Karpas-422 (cell line): ENCODE data around the gene MGLL. TPM values are rescaled to one million over a fixed set of nuclear protein-coding genes. Genes with fewer than 3 reads are reported as not detected.

Experiments
- DNase-seq: peaks from one replicate; pipeline ENCODE4 v3.0.0-alpha.2; 2015
- H2AFZ ChIP-seq: fragments of 200-600 bp; sonication (generic); 2 replicates; pipeline ENCODE4 v1.6.1; 2014; ENCODE audit warnings: antibody characterized with exemption, low read length, mixed read lengths
- H3K27ac ChIP-seq: fragments of 200-600 bp; sonication (generic); 2 replicates; pipeline ENCODE4 v1.5.1; 2014; ENCODE audit warnings: mild to moderate bottlenecking, low read length, moderate library complexity
- H3K27me3 ChIP-seq: fragments of 200-600 bp; sonication (generic); 2 replicates; pipeline ENCODE4 v1.6.1; 2014; ENCODE audit warnings: low read length, mixed read lengths
- H3K36me3 ChIP-seq: fragments of 200-600 bp; sonication (generic); 2 replicates; pipeline ENCODE4 v1.6.1; 2014; ENCODE audit warnings: low read length, mixed read lengths; ENCODE audit not compliant: insufficient read depth
- H3K4me1 ChIP-seq: fragments of 200-600 bp; sonication (generic); 2 replicates; pipeline ENCODE4 v1.6.1; 2014; ENCODE audit warnings: mild to moderate bottlenecking, low read length, mixed read lengths
- H3K4me2 ChIP-seq: fragments of 200-600 bp; sonication (generic); 2 replicates; pipeline ENCODE4 v1.6.1; 2014; ENCODE audit warnings: low read length, low read depth, mild to moderate bottlenecking; ENCODE audit not compliant: poor library complexity, severe bottlenecking
- H3K4me3 ChIP-seq: fragments of 200-600 bp; sonication (generic); 2 replicates; pipeline ENCODE4 v1.5.1; 2014; ENCODE audit warnings: mild to moderate bottlenecking, antibody characterized with exemption, low read length, mixed read lengths
- H3K79me2 ChIP-seq: fragments of 200-600 bp; sonication (generic); 2 replicates; pipeline ENCODE4 v1.6.1; 2014; ENCODE audit warnings: mild to moderate bottlenecking, low read length, mixed read lengths
- H3K9ac ChIP-seq: fragments of 200-600 bp; sonication (generic); 2 replicates; pipeline ENCODE4 v1.6.0; 2014; ENCODE audit warnings: low read length
- H3K9me2 ChIP-seq: fragments of 200-600 bp; sonication (generic), shearing (Covaris generic); replicated peaks from 2 replicates; pipeline ENCODE4 v1.6.0; 2014; ENCODE audit warnings: mild to moderate bottlenecking, low read length, moderate library complexity; ENCODE audit not compliant: insufficient read depth
- H3K9me3 ChIP-seq: fragments of 300-700, 200-600 bp; sonication (generic); 2 replicates; pipeline ENCODE4 v1.6.1; 2014; ENCODE audit warnings: low read length, mixed read lengths
- H4K20me1 ChIP-seq: fragments of 200-600 bp; sonication (generic); 2 replicates; pipeline ENCODE4 v1.6.1; 2014; ENCODE audit warnings: mild to moderate bottlenecking, antibody characterized with exemption, low read length, low read depth; ENCODE audit not compliant: insufficient read depth
- total RNA-seq: library from RNA; depleted of rRNA; stranded (reverse); fragments of >200 nt; shearing (Covaris generic); gene quantifications from 2 replicates; pipeline ENCODE4 v1.2.3, GENCODE V29; 2014; ENCODE audit warnings: low replicate concordance

The MGLL gene
- total RNA-seq, 1 experiment from 2014 or later, result 58.0 TPM

DNA sequence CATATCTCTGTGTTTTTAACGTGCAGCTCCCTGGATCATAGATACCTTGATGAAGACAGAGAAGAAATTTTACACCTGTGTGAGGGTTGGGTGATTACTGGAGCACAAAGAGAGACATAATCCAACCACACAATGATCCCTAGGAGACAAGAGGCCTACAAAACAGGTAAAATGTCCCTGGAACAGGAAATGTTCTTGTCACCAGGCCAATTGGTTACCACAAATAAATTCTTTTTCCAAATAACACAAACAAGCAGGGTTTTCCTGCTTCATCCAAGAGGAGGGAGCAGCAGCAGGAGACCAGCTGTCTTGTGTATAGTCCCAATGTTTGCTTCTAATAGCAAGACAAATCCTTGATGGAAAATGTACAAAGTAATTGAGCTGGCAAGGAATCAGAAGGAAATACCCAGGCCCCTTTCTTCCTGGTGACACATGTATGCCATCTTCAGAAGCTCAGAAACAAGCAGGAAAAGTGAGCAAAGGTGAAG is 1.4 kb downstream of the MGLL start:
- H4K20me1 ChIP-seq, result no peaks in the 10 kb centered on the region
- no peaks in the 10 kb centered on the region for H3K9me3 ChIP-seq
- H3K4me2 ChIP-seq, result peak overlapping the region; percentile 82
- H3K79me2 ChIP-seq, result peaks cover 4% of the 10 kb centered on the region; the same call in 1 of the 2 replicates
- H3K9me2 ChIP-seq, result no peaks in the 10 kb centered on the region
- H3K9ac ChIP-seq, result peak overlapping the region; percentile 77
- peak overlapping the region; percentile 97 for H3K27ac ChIP-seq
- no peak overlapping the region for H2AFZ ChIP-seq
- peaks cover 24% of the 10 kb centered on the region for H3K36me3 ChIP-seq
- no peaks in the 10 kb centered on the region for H3K27me3 ChIP-seq
- H3K4me1 ChIP-seq, result peaks cover 76% of the 10 kb centered on the region
- no peak for DNase-seq
- peak overlapping the region; percentile 67 for H3K4me3 ChIP-seq

DNA sequence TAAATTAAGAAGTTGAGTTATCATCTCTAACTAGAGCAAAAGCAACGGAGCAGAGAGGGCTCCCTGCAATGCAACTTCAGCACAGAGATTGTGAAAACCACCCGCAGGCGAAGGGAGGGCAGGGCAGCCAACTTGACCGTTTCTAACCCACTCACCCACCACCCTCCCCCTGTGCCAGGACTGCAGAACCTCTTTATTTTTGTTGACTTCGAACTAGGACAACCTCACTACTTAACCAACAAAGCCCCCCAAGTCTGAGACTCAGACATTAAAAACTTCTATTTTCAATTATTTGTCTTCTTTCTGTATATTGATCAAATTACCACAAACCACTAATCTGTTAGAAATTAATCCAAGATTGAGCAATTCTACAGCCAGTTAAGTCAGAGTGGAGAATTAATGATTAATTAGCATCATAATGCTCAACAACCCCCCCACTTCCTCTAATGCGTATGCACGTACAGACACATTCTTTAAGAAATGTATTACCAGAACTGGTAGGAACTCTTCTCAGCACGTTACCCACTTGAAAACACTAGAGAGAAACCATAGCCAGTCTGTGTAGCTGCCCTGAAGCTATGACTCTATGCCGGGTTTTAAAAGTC is 2.0 kb downstream of the MGLL start:
- H3K79me2 ChIP-seq, result peaks cover 4% of the 10 kb centered on the region; the same call in 1 of the 2 replicates
- no peaks in the 10 kb centered on the region for H3K9me3 ChIP-seq
- H2AFZ ChIP-seq, result no peak overlapping the region
- peaks cover 81% of the 10 kb centered on the region for H3K4me1 ChIP-seq
- H3K4me2 ChIP-seq, result peak overlapping the region; percentile 82
- H3K9me2 ChIP-seq, result no peaks in the 10 kb centered on the region
- H3K9ac ChIP-seq, result peak overlapping the region; percentile 77
- peak; percentile 81 for DNase-seq
- peak overlapping the region; percentile 67 for H3K4me3 ChIP-seq
- peaks cover 24% of the 10 kb centered on the region for H3K36me3 ChIP-seq
- H3K27me3 ChIP-seq, result no peaks in the 10 kb centered on the region
- no peaks in the 10 kb centered on the region for H4K20me1 ChIP-seq
- H3K27ac ChIP-seq, result peak overlapping the region; percentile 97

DNA sequence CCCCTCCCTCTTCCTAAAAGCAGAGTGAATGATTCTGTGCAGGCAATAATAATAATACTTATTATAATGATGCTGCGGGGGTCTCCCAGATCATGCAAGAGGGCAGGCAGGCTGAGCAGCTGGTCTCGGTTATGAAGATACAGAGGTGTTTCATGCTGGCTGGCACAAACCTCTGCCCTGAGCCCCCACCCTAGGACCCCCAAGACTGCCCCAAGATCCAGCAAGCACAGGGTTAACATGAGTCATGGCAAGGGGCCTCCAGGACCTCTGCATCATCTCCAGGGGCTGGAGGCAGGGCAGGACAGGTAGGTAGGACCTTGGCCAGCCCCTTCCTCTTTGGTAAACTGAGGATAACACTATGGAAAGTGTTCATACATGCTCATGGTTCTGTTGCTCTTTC is 2.7 kb downstream of the MGLL start:
- Histone ChIP-seq H3K9me3 (no peaks in the 10 kb centered on the region), H3K4me3 (peak overlapping the region; percentile 67), H3K9me2 (no peaks in the 10 kb centered on the region), H3K4me1 (peaks cover 88% of the 10 kb centered on the region), H3K27ac (peak overlapping the region; percentile 97), H3K27me3 (no peaks in the 10 kb centered on the region), H3K4me2 (peak overlapping the region; percentile 82), H3K79me2 (peaks cover 4% of the 10 kb centered on the region; the same call in 1 of the 2 replicates), H3K9ac (peak overlapping the region; percentile 77), H4K20me1 (no peaks in the 10 kb centered on the region), H2AFZ (no peak overlapping the region), H3K36me3 (peaks cover 25% of the 10 kb centered on the region)
- DNase-seq, result no peak

DNA sequence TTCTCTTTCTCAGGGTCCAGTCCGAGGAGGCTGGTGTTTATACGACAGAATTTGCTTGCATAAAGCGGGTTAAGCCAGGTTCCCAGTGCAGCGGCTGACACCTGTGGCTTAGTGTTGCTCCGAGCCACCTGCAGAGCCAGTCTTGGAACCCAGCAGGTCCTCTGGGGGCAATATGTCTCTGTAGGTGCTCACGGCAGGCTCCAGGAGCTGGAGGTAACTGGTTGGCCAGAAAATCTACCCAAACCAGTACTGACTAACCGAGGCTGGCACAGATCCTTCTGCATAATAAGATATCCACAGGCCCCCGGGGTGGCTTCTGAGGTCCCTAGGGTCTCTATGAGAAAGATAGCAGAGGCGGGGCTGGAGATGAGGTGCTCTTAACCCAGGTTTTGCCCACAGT is 3.2 kb downstream of the MGLL start:
- H3K4me3 ChIP-seq, result peak overlapping the region; percentile 67
- H3K36me3 ChIP-seq, result peaks cover 31% of the 10 kb centered on the region
- H3K4me2 ChIP-seq, result peak overlapping the region; percentile 82
- no peaks in the 10 kb centered on the region for H3K9me2 ChIP-seq
- peak; percentile 96 for DNase-seq
- peak overlapping the region; percentile 97 for H3K27ac ChIP-seq
- H3K4me1 ChIP-seq, result peaks cover 93% of the 10 kb centered on the region
- peaks cover 4% of the 10 kb centered on the region; the same call in 1 of the 2 replicates for H3K79me2 ChIP-seq
- no peaks in the 10 kb centered on the region for H4K20me1 ChIP-seq
- H3K27me3 ChIP-seq, result no peaks in the 10 kb centered on the region
- peak overlapping the region; percentile 77 for H3K9ac ChIP-seq
- no peak overlapping the region for H2AFZ ChIP-seq
- H3K9me3 ChIP-seq, result no peaks in the 10 kb centered on the region

DNA sequence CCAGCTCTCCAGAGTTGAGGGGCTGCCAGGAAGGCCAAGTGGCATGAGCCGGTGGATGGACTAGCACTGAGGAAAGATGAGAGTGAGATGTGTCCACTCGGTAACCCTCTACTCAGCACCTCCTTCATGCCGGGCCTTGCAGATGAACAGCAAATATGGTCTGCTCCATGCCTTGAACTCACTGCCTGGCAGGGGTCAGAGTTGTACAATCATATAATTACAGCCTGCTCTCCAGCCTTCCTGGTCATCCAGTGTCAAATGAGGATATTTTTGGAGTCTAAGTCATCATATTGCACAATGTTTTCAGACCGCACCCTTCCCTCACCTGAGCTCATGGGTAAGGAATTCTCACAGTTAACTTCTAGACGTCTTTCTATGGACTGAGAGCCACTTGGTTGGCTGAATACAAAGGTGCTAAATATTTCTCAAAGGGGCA is 4.9 kb downstream of the MGLL start:
- Histone ChIP-seq H3K9ac (peak overlapping the region; percentile 6; the same call in 1 of the 2 replicates), H2AFZ (no peak overlapping the region), H3K4me2 (no peak overlapping the region), H3K4me3 (no peak overlapping the region), H3K36me3 (peaks cover 47% of the 10 kb centered on the region), H4K20me1 (no peaks in the 10 kb centered on the region), H3K79me2 (peaks cover 4% of the 10 kb centered on the region; the same call in 1 of the 2 replicates), H3K9me2 (no peaks in the 10 kb centered on the region), H3K27ac (peak overlapping the region; percentile 97), H3K27me3 (no peaks in the 10 kb centered on the region), H3K4me1 (peaks cover 89% of the 10 kb centered on the region), H3K9me3 (no peaks in the 10 kb centered on the region)
- no peak for DNase-seq

DNA sequence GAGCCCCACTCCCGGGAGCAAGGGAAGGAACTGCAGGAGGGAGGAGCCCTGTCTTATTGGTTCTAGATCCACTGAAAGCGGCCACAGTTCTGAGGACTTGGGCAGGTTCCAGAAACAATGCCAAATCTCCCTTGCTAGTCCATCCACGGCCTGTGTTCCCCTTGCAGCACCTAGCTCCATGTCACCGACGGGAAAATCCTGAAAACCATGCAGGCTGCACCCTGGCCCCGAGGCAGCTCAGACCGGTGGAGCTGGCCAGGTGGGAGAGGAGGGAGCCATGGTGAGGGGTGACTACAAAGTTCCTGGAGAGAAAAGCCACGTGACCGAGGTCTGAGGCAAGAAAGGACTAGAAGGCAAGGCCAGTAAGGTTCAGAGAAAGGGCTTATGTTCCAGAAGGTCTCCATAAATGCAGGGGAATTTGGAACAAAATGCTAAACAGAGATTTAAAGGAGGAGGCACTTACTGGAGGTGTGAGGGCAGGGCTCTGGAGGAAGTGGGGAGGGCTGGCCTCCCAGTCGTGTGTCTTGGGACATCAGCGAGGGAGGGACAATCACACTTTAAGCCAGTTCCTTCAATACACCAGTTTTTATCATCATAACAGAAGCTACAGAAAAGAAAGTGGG is 5.4 kb downstream of the MGLL start:
- Histone ChIP-seq H3K9me2 (no peaks in the 10 kb centered on the region), H3K27ac (peak overlapping the region; percentile 97; the same call in 1 of the 2 replicates), H4K20me1 (no peaks in the 10 kb centered on the region), H2AFZ (no peak overlapping the region), H3K79me2 (peaks cover 4% of the 10 kb centered on the region; the same call in 1 of the 2 replicates), H3K36me3 (peaks cover 52% of the 10 kb centered on the region), H3K4me2 (no peak overlapping the region), H3K9ac (no peak overlapping the region), H3K4me1 (peaks cover 83% of the 10 kb centered on the region), H3K9me3 (no peaks in the 10 kb centered on the region; the same call in 1 of the 2 replicates), H3K4me3 (no peak overlapping the region), H3K27me3 (no peaks in the 10 kb centered on the region)
- DNase-seq, result no peak

DNA sequence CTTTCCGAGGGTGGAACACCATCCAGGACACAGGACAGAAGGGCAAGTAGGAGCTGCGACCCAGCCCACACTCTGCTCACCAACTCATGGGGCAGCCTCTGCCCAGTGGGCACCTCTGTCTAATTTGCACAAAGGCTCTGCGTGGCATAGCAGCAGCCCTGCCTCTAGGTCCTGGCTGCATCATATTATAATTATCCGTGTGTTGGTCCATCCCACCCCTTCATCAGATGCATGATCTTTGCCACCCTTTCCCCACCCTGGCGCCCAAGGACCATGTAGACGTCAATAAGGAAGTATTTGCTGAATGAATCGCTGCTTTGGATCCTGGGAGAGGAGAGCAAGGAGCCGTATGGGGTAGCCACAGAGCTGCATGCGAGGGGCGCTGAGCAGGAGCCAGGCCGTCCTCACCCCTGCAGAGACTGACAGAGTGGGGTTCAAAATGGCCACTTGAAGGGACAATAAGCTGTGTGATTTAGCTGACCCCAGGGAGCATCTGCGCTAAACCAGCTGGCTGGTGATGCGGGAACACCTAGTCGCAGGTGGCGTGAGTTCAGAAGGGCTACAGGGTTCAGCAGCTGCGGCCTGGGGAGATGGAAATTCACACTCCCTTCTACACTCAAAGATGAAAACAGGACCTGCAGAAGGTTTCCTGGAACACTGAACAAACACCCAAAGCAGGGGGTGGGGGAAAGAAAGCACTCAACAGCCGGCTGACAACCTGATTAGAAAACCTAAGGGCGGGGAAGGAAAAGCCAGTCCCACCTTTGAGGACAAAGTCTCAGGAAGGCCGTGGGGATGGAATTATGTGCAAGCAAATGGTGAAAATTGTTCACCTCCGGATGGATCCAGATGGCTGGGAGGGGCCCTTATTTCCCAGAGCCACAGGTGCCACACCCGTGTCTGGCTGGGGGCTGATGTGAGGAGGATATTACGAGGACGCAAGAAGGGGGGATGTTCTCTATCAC is 6.4 kb downstream of the MGLL start:
- no peaks in the 10 kb centered on the region for H3K9me2 ChIP-seq
- no peaks in the 10 kb centered on the region; the same call in 1 of the 2 replicates for H3K9me3 ChIP-seq
- H3K36me3 ChIP-seq, result peaks cover 61% of the 10 kb centered on the region
- no peaks in the 10 kb centered on the region for H4K20me1 ChIP-seq
- no peak overlapping the region for H3K4me2 ChIP-seq
- no peak overlapping the region for H3K9ac ChIP-seq
- H3K79me2 ChIP-seq, result peaks cover 4% of the 10 kb centered on the region; the same call in 1 of the 2 replicates
- no peak overlapping the region for H2AFZ ChIP-seq
- H3K27me3 ChIP-seq, result no peaks in the 10 kb centered on the region
- DNase-seq, result no peak
- peaks cover 74% of the 10 kb centered on the region for H3K4me1 ChIP-seq
- H3K4me3 ChIP-seq, result no peak overlapping the region
- peak overlapping the region; percentile 97; the same call in 1 of the 2 replicates for H3K27ac ChIP-seq
